ENCODE measurements around the gene TBC1D25.
A peak's percentile ranks its signal among the peaks of the same experiment; 100 is the strongest.

The TBC1D25 gene

GRCh38 chrX:48598614-48599013 is 59.1 kb downstream of the TBC1D25 start:
- no peak for DNase-seq
- Histone ChIP-seq H3K4me3 (ENCODE audit: low read depth, low read length) (peak overlapping the region; percentile 71), H3K27me3 (replicated peaks) (no peaks in the 10 kb centered on the region), H3K27ac (peak overlapping the region; percentile 97), H3K36me3 (replicated peaks) (peaks cover 6% of the 10 kb centered on the region)
- in situ Hi-C loops (cut with HindIII; ENCODE audit: low pct_ligation_motif_present, low sequenced_read_pairs), result no loop called here
- no peak for TF ChIP-seq CTCF (IDR thresholded peaks at IDR 0.05; ENCODE audit: low read depth, low read length, missing control alignments)

GRCh38 chrX:48599341-48599740 is 59.8 kb downstream of the TBC1D25 start:
- in situ Hi-C loops (cut with HindIII; ENCODE audit: low pct_ligation_motif_present, low sequenced_read_pairs), result no loop called here
- Histone ChIP-seq H3K27ac (no peak overlapping the region), H3K27me3 (replicated peaks) (no peaks in the 10 kb centered on the region), H3K36me3 (replicated peaks) (peaks cover 6% of the 10 kb centered on the region), H3K4me3 (ENCODE audit: low read depth, low read length) (no peak overlapping the region)
- no peak for DNase-seq
- no peak for TF ChIP-seq CTCF (IDR thresholded peaks at IDR 0.05; ENCODE audit: low read depth, low read length, missing control alignments)

- Histone ChIP-seq H3K27me3 (replicated peaks) (no peaks in the 10 kb centered on the region), H3K27ac (no peak overlapping the region), H3K4me3 (ENCODE audit: low read depth, low read length) (no peak overlapping the region), H3K36me3 (replicated peaks) (peaks cover 6% of the 10 kb centered on the region)
- TF ChIP-seq CTCF (IDR thresholded peaks at IDR 0.05; ENCODE audit: low read depth, low read length, missing control alignments), result no peak
- DNase-seq, result no peak
- in situ Hi-C loops (cut with HindIII; ENCODE audit: low pct_ligation_motif_present, low sequenced_read_pairs), result no loop called here
These were observed 60.7 kb downstream of the TBC1D25 start for GRCh38 chrX:48600226-48600625.

GRCh38 chrX:48601741-48602394 is 62.4 kb downstream of the TBC1D25 start:
- DNase-seq, result no peak
- H3K27ac ChIP-seq, result no peak overlapping the region
- TF ChIP-seq CTCF (IDR thresholded peaks at IDR 0.05; ENCODE audit: low read depth, low read length, missing control alignments), result no peak
- H3K27me3 ChIP-seq (replicated peaks), result no peaks in the 10 kb centered on the region
- H3K36me3 ChIP-seq (replicated peaks), result peaks cover 6% of the 10 kb centered on the region
- H3K4me3 ChIP-seq (ENCODE audit: low read depth, low read length), result no peak overlapping the region
- in situ Hi-C loops (cut with HindIII; ENCODE audit: low pct_ligation_motif_present, low sequenced_read_pairs), result no loop called here

- in situ Hi-C loops (cut with HindIII; ENCODE audit: low pct_ligation_motif_present, low sequenced_read_pairs), result no loop called here
- H3K27me3 ChIP-seq (replicated peaks), result no peaks in the 10 kb centered on the region
These were observed 65.2 kb downstream of the TBC1D25 start for GRCh38 chrX:48604701-48605100.

More at GRCh38 chrX:48604701-48605100, 65.2 kb downstream of the TBC1D25 start:
- no peak overlapping the region for H3K27ac ChIP-seq
- peaks cover 6% of the 10 kb centered on the region for H3K36me3 ChIP-seq (replicated peaks)
- no peak for DNase-seq
- H3K4me3 ChIP-seq (ENCODE audit: low read depth, low read length), result no peak overlapping the region
- no peak for TF ChIP-seq CTCF (IDR thresholded peaks at IDR 0.05; ENCODE audit: low read depth, low read length, missing control alignments)

Data from brain microvascular endothelial cell (primary cell).